MCF 10A (cell line): ENCODE data around the gene GPR65. TPM values are rescaled to one million over a fixed set of nuclear protein-coding genes. Genes with fewer than 3 reads are reported as not detected.

Experiments
- BruUV-seq: library from RNA; stranded (reverse); fragments of 400-500 nt; replicated peaks from 2 replicates; lab custom pipeline; 2021; lab: Mats Ljungman, UMichigan
- CTCF ChIA-PET: fragments of 300-600 bp; sonication (Branson Sonifier 250); formaldehyde crosslinking; extraction: SDS; loops from one replicate; lab custom pipeline; 2021; ENCODE audit warnings: antibody characterized with exemption, inconsistent platforms; lab: Yijun Ruan, JAX
- POLR2A ChIA-PET: fragments of 300-600, 350-650 bp; sonication (Branson Sonifier 250); formaldehyde crosslinking; extraction: SDS; loops from one replicate; lab custom pipeline; 2020; ENCODE audit warnings: antibody characterized with exemption, inconsistent platforms; lab: Yijun Ruan, JAX
- DNase-seq: peaks from one replicate; pipeline ENCODE4 v3.0.0-alpha.2; 2018; ENCODE audit not compliant: unreplicated experiment
- H3K27ac Mint-ChIP-seq: one replicate; pipeline ENCODE4 v1.8.0; 2022; ENCODE audit warnings: mild to moderate bottlenecking, low read depth, mixed read lengths; ENCODE audit not compliant: unreplicated experiment
- H3K27me3 Mint-ChIP-seq: one replicate; pipeline ENCODE4 v1.8.0; 2022; ENCODE audit warnings: mixed read lengths; ENCODE audit not compliant: insufficient read depth, unreplicated experiment
- H3K36me3 Mint-ChIP-seq: one replicate; pipeline ENCODE4 v1.8.0; 2022; ENCODE audit warnings: mild to moderate bottlenecking, moderate library complexity, mixed read lengths; ENCODE audit not compliant: insufficient read depth, unreplicated experiment
- H3K4me1 Mint-ChIP-seq: one replicate; pipeline ENCODE4 v1.8.0; 2022; ENCODE audit warnings: mixed read lengths; ENCODE audit not compliant: insufficient read depth, unreplicated experiment
- H3K4me3 Mint-ChIP-seq: one replicate; pipeline ENCODE4 v1.8.0; 2022; ENCODE audit warnings: mild to moderate bottlenecking, moderate library complexity, mixed read lengths; ENCODE audit not compliant: unreplicated experiment
- H3K9me3 Mint-ChIP-seq: one replicate; pipeline ENCODE4 v1.8.0; 2022; ENCODE audit warnings: mixed read lengths; ENCODE audit not compliant: unreplicated experiment
- intact Hi-C: fragments of 100-400 bp; cut with micrococcal nuclease; formaldehyde crosslinking; loops from 2 replicates; pipeline ENCODE4 v1.14.1; 2022
- total RNA-seq: library from RNA; stranded (reverse); gene quantifications from 2 replicates; pipeline ENCODE4 v1.2.3, GENCODE V29; 2022
- TF ChIP-seq, protein P1 (sequence below): fragments of 200-600 bp; IDR thresholded peaks from one replicate; pipeline ENCODE4 v1.8.0; 2022; ENCODE audit warnings: antibody characterized with exemption, mild to moderate bottlenecking; ENCODE audit not compliant: unreplicated experiment

The GPR65 gene
- total RNA-seq, 1 experiment from 2014 or later: not detected

DNA sequence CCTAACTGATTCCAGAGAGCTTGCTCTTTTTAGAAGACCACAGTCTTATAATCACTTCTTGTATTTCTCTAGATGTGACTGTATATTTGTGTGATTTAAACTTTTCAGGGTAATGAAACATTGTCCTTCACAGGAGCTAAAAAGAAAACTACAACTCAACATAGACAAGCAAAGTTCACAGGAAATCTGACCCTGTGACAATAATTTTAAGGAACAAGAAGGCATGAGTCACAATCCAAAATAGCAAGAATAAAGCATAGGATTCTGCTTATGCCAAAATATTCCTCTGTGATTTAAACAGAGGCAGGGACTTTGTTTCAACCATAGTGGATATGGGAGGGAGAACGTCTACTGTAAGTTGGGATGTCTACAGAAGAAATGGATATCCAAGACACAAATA, 44.3 kb downstream of the GPR65 start:
- no peak for DNase-seq
- POLR2A ChIA-PET: no interaction called here
- Mint-ChIP-seq H3K9me3 (no peaks in the 10 kb centered on the region), H3K4me3 (no peak overlapping the region), H3K36me3 (no peaks in the 10 kb centered on the region), H3K27ac (no peak overlapping the region), H3K4me1 (no peaks in the 10 kb centered on the region), H3K27me3 (peaks cover 9% of the 10 kb centered on the region)
- CTCF ChIA-PET: interaction anchor here (0.5 to 0.6 kb wide), 2 partner anchors 87 to 149 kb away, joined by 4 read pairs; no protein-coding TSS in a partner anchor
- intact Hi-C loops: no loop called here
- TF ChIP-seq, protein P1, sequence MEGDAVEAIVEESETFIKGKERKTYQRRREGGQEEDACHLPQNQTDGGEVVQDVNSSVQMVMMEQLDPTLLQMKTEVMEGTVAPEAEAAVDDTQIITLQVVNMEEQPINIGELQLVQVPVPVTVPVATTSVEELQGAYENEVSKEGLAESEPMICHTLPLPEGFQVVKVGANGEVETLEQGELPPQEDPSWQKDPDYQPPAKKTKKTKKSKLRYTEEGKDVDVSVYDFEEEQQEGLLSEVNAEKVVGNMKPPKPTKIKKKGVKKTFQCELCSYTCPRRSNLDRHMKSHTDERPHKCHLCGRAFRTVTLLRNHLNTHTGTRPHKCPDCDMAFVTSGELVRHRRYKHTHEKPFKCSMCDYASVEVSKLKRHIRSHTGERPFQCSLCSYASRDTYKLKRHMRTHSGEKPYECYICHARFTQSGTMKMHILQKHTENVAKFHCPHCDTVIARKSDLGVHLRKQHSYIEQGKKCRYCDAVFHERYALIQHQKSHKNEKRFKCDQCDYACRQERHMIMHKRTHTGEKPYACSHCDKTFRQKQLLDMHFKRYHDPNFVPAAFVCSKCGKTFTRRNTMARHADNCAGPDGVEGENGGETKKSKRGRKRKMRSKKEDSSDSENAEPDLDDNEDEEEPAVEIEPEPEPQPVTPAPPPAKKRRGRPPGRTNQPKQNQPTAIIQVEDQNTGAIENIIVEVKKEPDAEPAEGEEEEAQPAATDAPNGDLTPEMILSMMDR: no peak
- no TSS peak for BruUV-seq

DNA sequence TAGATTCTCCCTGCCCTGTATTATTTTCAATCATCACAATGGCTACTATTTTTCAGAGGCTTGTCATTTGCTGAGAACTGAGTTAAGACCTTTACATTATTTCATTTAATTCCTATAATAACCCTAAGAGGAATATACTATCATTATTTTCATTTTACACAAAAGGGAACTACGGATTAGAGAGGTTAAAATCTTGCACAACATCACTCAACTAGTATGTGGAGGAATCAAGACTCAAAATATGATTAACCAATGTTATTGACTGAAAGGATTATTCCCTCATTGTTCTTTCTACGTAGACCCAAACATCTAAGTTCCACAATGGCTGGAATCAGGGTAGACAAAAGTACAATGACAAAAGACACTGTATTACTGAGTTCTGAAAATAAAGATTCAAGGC, 45.0 kb downstream of the GPR65 start:
- BruUV-seq: no TSS peak
- CTCF ChIA-PET: no interaction called here
- no peak overlapping the region for H3K4me3 Mint-ChIP-seq
- POLR2A ChIA-PET: no interaction called here
- no peaks in the 10 kb centered on the region for H3K36me3 Mint-ChIP-seq
- no peak for DNase-seq
- H3K4me1 Mint-ChIP-seq: no peaks in the 10 kb centered on the region
- intact Hi-C loops: no loop called here
- H3K9me3 Mint-ChIP-seq: no peaks in the 10 kb centered on the region
- no peak overlapping the region for H3K27ac Mint-ChIP-seq
- TF ChIP-seq, protein P1: no peak
- peaks cover 9% of the 10 kb centered on the region for H3K27me3 Mint-ChIP-seq

DNA sequence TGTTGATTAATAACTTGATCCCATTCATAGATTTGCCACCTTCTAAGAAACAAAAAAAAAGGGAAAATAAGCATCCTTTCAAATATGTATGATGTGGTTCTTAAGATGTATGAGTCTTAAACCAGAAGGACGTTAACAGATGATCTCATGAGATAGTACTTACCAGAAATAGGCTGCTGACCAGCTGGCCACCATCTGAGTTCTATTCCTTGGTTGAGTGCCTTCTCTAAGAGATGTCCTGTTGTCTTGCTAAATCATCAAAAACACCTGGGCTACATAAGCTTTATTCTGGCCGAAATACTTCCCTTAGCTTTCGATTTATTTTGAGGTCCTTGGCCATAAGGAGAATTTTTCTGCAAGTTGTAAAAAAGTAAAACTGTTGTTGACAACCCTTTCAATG, 55.6 kb downstream of the GPR65 start:
- TF ChIP-seq, protein P1: no peak
- Mint-ChIP-seq H3K4me1 (no peaks in the 10 kb centered on the region), H3K9me3 (peaks cover 7% of the 10 kb centered on the region), H3K36me3 (no peaks in the 10 kb centered on the region), H3K4me3 (no peak overlapping the region), H3K27ac (no peak overlapping the region), H3K27me3 (no peaks in the 10 kb centered on the region)
- POLR2A ChIA-PET: no interaction called here
- DNase-seq: no peak
- CTCF ChIA-PET: interaction anchor here (0.7 kb wide), 1 partner anchor 431 kb away, joined by 3 read pairs; no protein-coding TSS in a partner anchor
- intact Hi-C loops: no loop called here
- no TSS peak for BruUV-seq

DNA sequence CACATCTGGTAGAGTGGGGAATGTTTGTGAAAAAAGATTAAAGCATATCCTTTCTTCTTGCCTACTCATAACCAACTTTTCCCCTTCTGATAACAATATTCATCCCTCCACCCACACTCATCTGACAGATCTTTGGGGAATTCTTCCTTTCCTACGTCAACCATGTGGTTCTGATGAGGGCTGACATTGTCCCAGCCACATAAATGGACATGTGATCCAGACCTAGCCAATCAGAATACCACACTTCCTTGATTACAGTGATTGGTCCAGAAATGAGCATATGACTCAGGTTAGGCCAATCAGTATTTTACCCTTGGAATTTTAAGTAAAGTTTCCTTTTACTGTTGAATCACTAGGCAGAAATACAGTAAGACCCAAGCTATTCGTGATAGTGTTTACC, 58.9 kb downstream of the GPR65 start:
- no peaks in the 10 kb centered on the region for H3K27me3 Mint-ChIP-seq
- no peaks in the 10 kb centered on the region for H3K4me1 Mint-ChIP-seq
- H3K27ac Mint-ChIP-seq: no peak overlapping the region
- H3K9me3 Mint-ChIP-seq: peaks cover 7% of the 10 kb centered on the region
- no peak overlapping the region for H3K4me3 Mint-ChIP-seq
- POLR2A ChIA-PET: no interaction called here
- TF ChIP-seq, protein P1: no peak
- DNase-seq: no peak
- no peaks in the 10 kb centered on the region for H3K36me3 Mint-ChIP-seq
- intact Hi-C loops: no loop called here
- CTCF ChIA-PET: no interaction called here
- no TSS peak for BruUV-seq

Other genes with a start within 250 kb of the GPR65 start
- gene GALC, start 12.0 kb upstream of the GPR65 start, total RNA-seq: 1.0 and 3.7 TPM in 2 replicates